HG03175 (cell line): ENCODE measurements around the gene GNGT1.

Experiments
- ATAC-seq: cut with Tn5 transposase; IDR thresholded peaks from one replicate; pipeline ENCODE4 v1.9.1; 2021; ENCODE audit warnings: mild to moderate bottlenecking, moderate library complexity; ENCODE audit not compliant: unreplicated experiment

GNGT1 gene

GRCh38 chr7:93906267-93906666 is at the start of gene GNGT1:
GNGT1 (plus strand) TSS chr7:93906567; CDS start chr7:93906747, 180 bp downstream.
- ATAC-seq: no peak

DNA sequence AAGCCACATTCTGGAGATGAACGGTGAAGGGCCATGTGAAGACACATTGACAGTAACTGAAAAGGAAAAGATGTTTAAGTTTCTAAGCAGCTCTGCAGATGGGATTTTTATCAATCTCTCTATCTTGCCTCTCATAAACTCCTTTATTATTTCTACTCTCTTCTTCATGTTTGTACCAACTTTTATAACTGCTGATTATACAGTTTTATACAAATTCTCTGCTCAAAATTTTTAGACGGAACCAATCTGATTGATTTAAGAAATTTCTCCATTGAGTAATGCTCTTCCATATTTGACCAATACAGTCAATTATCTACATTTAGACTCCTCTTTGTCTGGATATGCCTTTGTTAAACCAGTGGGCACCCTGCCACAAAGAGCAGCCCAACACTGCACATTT is 47.5 kb upstream of the GNGT1 start:
- no peak for ATAC-seq

- ATAC-seq: no peak
These were observed 46.1 kb upstream of the GNGT1 start for GRCh38 chr7:93860261-93860660.

GRCh38 chr7:93861325-93861949 is 44.9 kb upstream of the GNGT1 start:
- ATAC-seq: peak; percentile 68

DNA sequence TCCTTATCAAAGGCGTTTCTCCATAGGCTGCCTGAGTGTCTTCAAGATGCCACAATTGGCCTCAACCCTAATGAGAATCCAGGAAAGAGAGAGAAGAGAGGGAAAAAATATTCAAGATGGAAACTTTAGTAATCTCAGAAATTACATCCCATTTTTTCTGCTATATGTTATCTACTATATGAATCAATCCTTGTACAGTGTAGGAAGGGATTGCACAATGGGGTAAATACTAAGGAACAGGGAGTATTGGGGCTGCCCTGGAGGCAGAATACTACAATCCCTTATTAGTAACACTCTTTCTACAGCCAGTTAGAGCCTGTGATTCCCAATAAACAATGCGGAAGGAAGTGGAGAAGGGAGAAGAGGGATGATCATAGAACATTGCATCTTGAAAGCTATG is 43.7 kb upstream of the GNGT1 start:
- no peak for ATAC-seq

DNA sequence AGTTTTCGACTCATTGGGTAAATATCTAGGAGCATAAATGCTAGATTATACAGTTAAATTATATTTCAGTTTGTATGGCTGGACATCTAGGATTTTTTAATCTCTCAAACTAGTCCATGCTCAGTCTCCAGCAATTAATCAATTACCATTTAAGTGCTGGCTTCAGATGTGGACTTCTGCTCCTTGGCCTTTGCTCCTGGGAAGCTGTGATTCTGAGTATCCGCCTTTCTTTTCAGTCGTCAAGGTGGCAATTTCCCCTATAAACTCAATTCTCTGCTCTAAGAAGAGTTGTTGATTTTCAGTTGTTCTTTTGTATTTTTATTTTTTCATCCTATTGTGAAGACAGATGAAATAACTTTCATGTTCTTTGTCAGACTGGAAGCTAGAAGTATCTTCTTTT is 39.5 kb upstream of the GNGT1 start:
- ATAC-seq: no peak

GRCh38 chr7:93873998-93874574 is 32.3 kb upstream of the GNGT1 start:
- ATAC-seq: no peak

DNA sequence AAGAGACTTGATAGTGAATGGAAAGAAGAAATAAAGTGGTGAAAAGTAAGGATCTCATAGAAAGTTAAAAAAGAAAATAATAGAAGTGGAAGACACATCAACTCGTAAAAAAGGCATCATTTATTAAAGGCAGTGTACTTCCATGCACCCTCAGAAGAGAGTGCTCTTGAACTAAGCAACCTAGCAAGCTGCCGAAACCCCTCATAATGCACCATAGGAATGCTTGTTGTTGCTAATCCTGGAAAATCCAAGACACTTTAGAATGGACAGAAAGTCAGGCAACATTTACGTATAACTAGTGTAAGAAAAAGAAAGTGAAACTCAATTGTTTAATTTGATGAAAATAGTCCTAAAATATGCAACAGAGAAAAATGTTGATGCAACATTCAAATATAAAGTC is 28.6 kb upstream of the GNGT1 start:
- no peak for ATAC-seq

- ATAC-seq: no peak
These were observed 27.0 kb upstream of the GNGT1 start for GRCh38 chr7:93879356-93879755.

DNA sequence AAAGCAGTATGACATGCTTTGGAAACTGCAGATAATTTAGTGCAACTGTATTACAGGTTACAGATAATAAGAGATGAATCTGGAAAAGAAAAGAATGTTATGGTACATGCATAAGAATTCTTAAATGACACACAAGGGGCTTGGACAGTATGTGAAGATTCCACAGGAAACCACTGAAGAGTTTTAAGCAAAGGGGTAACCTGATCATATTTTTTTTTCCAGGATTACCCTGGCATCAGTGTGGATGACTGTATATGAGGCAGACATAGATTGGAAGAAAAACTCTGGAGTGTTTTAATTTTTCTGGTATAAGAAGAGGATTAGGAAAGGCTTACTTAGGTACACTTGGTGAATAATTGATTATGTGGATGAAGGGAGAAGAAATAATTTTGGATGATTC is 23.9 kb upstream of the GNGT1 start:
- ATAC-seq: no peak

DNA sequence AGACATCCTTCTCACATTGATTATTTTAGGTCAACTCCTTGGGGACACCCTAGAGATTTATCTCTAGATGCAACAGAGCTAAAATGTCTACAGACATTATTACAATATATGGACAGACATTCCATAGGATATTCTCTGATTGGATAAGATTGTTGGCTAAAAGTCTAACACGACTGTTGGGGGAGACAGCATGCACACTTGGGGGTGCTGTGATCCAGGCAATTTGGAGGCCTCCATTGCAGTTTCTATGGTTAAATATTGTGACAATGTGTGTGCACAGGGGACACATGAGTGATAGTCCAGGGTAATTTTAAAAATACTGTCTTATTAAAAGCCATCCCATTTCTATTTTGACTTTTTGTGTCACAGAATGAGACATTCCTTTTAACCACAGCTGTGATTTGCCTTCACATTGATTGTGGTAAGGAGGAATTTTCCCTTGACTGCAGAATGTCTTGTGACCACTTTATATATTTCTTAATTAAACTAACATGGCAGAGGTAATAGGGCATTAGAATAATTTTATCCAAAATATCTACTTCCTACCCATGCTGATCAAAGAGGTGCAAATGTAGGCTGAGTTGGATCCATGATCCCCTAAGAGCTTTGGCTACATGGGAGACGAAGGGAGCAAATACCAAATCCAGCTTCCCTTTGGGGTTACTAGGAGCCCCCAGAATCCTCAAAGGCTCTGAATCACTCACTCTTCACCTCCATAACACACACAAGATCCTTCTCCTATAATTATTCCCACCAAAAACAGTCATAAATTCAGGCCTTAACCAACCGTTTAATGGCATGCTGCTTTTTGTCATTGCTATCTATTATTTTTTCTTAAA is 23.1 kb upstream of the GNGT1 start:
- no peak for ATAC-seq

DNA sequence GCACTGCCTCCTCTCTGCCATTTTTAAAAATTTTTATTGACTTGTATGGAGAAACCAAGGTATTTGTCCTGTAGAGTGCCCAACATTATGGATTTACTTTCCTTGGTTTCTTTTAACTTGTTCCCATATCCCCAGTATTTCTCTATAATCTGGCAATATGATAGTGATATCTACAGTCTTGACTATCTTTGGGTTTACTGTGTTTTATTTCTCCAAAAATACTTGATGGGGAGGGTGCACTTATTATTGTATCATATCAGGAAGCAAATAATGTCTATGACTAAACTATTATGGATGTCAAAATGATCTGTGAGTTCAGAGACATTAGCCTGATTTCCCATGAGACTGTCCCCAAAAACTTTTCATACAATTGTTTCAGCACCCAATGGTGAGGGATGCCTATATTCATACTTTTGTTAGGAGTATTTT is 22.4 kb upstream of the GNGT1 start:
- ATAC-seq: no peak

DNA sequence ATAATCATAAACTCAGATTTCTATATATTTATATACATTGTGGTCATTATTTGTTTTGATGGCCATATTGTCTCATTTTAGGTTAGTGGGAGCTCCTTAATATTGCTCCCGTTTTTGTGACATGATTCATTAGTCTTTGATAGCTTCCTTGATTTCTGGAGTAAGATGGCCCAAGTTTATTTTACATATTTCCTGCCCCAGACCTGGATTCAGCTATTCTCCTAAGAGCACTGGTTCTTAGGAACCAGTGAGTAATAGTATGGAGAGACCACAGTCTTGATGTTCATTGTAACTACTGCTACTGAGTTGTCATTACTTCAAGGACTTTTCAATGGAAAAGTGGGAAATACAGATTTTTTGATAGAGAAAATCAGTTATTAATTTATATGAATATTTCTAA is 21.8 kb upstream of the GNGT1 start:
- no peak for ATAC-seq

DNA sequence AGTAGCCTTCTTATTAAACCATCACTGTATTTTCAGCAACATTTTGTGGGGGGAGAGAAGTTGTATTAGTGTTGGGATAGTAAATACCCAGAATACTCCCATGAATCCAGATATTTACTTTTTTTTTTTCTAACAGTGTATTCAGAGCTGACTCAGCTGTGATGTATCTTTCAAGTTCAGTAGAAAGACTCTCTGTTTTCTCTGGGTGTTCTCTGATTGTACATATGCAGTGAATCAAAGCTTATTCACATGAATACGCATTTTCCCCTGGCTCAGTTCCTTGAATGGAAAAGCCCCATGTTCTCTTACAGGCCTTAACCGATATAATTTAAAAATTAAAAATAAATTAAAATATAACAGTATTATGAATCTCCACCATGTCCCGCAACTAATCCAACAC is 17.1 kb upstream of the GNGT1 start:
- no peak for ATAC-seq

- ATAC-seq: peak; percentile 63
These were observed 16.3 kb upstream of the GNGT1 start for GRCh38 chr7:93890041-93890463.

DNA sequence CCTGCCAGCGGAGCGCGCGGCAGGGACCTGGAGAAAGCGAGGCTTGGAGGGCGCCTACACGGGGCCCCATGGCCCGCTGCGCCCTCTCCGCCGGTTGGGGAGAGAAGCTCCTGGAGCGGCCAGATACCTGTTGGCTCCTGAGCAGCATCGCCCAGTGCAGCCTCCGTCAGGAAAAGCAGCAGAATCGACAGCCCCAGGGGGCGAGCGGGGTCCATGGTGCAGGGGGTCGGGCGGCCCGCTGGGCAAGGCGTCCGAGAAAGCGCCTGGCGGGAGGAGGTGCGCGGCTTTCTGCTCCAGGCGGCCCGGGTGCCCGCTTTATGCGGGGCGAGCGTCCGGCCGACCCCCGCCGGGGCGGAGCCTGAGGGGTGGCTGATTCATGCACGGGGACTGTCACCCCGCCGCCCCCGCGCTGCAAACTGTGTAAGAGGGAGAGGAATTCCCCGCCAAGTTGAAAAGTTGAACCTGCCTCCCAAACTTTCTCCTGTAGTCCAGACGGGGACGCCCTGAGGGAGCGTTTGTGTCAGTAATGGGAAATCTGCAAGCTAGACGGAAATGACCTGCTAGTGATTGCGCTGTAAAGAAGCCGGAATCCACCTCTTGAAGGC is 15.8 kb upstream of the GNGT1 start, which contains the start of gene TFPI2:
TSS of gene TFPI2 (minus strand) at position 290 of the 605 bp plus-strand sequence. CDS start at position 215, 75 bp downstream.
- ATAC-seq: peak; percentile 51

GRCh38 chr7:93894426-93894825 is 11.9 kb upstream of the GNGT1 start:
- ATAC-seq: no peak

DNA sequence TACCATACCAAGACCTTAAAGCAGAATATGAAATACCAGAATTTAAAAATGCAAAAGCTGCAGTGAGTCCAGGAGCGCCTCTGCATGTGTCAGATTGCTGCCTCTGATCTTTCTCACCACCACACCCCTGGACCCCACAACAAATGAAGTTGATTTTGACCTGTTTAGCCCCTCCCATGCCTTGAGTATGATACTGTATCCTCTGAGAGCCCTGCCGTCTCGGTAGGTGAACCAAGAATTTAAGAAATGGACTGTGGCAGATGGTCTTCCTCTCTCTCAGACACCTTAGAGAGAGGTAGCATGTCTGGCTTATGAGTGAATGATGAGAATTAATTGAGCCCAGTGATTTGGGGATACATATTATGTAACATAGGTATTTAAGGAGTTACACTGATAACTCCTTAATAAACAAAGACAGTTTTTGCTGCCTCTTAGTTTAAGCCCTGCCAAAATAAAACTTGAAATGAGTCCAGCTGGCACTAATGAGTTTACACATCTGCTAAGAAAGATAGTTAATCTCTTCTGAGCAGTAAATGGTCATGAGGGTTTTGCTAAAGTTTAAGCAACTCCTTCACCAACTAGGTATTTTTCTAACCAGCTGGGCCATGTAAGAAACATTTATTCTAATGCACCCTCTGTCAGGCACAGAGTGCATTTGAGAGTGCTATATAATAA is 11.3 kb upstream of the GNGT1 start:
- ATAC-seq: no peak

DNA sequence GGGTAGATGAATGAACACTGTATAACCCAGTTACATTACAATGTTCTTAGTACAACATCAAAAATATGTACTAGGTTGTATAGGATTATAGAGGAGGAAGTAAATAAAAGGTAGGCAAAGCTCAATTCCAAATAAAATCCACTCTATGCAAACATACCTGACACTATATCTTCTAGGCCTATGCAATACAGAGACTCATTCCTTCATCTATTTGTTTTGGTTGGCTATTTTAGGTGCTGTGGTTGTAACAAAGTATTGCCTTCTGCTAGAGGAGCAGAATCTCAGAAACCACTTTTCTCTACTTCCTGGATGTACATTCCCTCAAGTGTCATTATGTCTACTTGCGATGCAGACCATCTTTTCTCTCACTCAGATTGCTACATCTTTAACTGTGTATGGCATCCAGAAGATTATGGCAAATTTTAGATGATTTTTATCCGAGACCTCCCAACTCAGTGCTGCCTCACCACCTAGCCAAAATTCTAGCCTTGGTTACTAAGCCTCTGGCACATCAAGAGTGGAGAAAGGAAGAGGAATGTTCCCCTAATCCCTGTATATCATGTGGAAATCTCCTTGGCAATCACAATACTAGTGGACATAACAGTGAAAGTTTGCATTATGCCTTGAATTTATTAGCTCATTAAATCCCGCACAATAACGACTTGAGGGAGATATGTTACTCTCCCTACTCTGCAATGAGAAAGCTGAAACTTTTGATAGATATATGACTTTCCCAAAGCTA is 10.3 kb upstream of the GNGT1 start:
- no peak for ATAC-seq

GRCh38 chr7:93897680-93898079 is 8.7 kb upstream of the GNGT1 start:
- no peak for ATAC-seq
